ENCODE measurements around the gene CSAD.

CSAD gene

DNA sequence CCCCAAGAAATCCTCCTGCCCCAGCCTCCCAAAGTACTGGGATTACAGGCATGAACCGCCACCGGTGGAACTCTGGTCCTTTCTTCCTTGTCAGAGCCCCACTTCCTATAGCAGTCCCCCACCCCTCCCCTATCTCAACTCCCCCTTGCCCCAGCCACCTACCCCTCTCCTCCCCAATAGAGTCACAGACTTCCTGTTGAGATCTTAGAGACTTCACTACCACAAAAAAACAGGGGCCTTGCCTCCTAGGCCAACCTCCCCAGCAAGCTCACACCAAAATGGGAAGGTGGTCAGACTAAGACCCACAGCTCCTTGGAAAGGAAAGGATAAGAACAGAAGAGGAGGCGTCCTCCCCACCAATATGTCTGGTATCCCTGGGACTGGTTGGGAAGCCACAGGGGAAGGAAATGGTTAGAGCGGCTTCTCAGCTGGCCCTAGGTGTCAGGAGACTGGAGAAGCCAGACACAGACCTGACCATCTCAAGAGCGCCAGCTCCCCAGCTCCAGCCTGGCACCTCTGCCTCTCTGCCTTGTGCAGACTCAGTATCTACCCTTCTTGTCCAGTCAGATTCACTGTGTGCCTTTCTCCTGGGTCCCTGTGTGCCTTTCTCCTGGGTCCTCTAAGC lies 17.9 kb upstream of the CSAD start:
- DNase-seq (ENCODE audit: low read depth): no peak

DNA sequence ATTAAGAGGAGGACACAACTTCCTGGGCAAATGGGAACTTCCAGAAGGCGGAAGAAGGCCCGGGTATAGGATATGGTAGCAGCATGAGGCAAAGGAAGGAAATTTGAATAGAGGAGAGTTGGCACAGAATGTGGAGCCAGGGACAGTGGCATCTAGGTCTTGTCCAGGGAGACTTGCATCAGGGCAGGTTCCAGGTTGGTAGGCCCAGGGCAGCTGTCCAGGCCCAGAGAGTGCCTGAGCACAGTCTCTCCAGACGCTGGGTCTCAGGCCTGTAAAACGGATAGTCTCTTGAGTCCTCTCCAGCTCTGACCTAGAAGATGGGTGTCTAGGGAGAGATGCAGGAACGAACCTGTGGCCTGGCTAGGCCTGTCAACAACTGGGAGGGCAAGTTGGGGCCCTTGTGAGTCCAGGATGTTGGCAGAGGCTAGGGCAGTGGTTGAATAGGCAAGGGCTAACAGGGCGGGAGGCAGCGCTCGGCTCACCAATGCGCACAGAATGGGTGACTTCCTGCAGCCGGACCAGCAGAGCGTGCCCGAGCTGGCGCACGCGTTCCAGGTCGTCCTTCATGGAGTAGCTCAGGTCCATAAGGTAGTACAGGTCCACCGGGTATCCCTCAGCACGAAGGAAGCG lies 16.4 kb upstream of the CSAD start:
- DNase-seq (ENCODE audit: low read depth): no peak

DNA sequence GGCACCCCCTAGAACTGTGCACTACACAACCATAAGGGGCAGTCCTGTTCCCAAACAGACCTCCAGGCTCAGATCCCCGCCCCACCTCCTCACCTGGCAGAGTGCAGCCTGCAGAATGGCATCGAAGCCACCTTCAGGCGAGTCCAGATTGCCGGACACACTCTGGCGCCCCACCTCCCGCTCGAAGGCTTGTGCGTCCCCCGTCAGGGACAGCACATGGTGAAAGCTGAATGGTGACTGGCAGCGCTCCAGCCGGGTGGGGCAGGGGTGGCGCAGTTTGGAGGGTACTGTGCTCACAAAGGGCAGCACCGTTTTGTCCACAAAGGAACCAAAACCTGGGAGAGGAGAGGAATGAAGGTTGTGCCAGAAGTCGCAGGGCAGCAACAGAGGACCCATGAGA lies 15.8 kb upstream of the CSAD start:
- DNase-seq (ENCODE audit: low read depth): no peak

DNA sequence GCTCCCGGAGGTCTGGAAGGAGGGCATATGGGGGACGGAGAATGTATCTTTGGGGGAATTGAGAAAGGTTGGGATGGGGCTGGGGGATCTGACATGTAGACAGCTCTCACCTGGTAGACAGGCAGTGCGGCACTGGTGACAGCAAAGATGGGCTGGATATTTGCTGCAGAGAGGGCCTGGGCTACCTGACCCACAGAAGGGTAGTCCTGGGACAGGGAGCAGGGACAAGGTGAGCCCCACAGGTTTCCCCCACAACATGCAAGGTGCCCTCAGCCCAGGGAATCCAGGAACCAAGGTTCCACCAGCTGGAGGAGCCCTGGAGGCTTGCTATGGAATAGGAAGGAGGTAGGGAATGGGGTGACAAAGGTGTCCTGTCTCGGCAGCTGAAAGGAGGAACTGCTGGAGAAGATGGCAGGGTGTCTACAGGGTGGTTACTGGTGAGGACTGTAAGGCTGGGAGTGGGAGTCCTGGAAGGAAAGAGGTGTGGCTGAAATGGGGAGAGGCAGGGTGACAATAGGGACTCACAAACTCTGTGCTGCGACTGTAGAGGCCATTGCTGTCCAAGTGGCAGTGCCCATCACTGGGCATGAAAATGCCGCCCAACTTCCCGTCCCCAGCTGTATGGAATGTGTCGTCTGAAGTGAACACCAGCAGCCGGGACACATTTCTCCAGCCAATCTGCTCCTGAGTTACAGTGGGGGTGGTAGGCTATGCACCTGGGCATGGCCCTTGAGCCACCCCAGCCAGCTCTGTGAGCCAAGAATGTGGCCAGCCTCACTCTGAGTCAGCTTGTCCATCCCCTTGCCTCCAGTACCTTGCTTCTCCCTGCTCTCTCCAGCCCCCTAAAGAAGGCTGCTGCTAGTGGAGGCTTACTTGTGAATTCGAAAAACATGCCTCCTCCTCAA lies 15.0 kb upstream of the CSAD start:
- no peak for DNase-seq (ENCODE audit: low read depth)

DNA sequence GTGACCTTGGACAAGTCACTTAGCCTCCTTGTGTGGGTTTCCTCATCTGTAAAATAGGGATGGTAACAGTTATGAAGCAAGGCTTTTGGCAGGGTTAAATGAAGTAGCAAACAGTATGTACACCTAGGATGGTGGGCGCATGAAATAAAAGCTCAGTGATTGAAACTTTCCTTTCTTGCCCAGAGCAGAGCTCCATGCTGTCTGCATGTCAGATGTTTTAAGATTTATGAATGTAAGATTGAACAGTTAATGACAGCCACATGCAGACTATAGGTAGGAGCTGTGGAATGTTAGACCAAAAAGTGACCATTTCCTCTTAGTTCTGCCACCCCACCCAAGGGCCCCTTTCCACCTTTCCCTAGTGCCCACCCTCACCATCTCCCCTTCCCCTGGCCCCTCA lies 14.2 kb upstream of the CSAD start:
- no peak for DNase-seq (ENCODE audit: low read depth)

DNA sequence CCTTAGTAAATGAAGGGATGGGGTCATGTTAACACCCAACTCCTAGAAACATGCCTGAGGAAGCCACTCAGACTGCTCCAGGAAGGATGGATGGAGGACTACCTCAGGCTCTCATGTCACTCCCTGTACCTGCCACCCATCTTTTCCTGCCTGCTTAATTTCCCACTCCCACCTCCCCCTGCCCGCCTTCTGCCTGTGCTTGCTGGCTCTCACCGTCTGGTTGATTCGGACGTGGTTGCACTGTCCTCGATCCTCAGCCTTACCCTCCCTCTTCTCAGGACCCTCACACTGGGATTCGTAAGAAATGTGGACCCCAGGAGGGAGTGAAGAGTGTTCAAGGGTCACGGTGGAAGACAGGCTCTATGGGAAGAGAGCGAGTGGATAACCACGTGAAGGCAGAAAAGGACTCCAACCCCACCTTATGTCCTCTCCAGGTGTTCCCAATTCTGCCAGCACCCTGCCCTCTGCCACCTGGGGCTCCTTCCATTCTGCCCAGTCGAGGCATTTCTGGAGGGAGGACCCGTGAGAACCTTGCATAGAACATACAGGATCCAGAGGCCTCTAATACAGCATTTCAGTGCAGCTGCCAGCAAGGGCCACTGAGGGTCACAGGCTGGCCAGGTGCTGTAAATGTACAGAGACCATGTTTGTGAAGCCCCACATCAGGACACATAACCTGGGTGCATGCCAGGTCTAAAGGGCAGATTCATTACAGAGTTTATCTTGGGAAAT lies 13.4 kb upstream of the CSAD start:
- no peak for DNase-seq (ENCODE audit: low read depth)

DNA sequence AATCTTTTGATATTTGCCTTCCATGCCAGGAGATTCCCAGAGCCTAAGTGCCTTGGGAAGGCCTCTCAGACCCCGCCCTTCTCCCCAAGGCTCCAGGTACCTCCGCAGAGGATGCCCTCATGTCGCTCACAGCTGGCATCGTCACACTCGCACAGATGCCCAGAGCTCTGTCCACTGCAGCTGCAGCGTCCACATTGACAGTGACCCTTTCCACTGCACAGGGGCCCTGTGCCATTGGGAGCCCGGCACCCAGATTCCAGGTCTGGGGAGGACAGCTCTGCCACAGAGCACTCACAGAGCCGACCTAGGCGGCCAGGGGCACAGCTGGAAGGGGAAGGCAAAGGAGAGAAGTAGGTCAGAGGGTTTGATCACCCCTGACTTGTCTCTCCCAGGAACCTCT lies 12.3 kb upstream of the CSAD start:
- no peak for DNase-seq (ENCODE audit: low read depth)

DNA sequence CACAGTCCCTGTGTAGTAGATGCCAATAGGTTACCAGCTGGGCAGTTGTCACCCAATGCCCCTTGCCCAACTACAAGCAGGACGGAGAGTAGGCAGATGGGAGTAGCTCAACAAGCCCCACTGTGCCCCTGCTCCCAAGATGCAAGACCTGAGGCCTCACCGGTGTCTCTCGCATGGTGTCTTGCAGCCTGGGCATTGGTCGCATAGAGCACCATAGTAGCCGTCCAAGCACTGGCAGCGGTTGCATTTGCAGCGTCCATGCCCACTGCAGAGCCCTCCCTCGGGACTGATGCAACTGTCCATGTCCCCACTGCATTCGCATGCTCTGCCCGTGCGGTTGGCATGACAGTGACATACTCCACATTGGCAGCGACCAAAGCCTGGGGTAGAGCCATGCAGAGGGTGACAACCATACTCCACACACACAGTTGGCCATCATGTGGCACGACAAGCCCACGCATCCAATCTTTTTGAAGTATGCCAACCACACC lies 11.9 kb upstream of the CSAD start:
- no peak for DNase-seq (ENCODE audit: low read depth)

DNA sequence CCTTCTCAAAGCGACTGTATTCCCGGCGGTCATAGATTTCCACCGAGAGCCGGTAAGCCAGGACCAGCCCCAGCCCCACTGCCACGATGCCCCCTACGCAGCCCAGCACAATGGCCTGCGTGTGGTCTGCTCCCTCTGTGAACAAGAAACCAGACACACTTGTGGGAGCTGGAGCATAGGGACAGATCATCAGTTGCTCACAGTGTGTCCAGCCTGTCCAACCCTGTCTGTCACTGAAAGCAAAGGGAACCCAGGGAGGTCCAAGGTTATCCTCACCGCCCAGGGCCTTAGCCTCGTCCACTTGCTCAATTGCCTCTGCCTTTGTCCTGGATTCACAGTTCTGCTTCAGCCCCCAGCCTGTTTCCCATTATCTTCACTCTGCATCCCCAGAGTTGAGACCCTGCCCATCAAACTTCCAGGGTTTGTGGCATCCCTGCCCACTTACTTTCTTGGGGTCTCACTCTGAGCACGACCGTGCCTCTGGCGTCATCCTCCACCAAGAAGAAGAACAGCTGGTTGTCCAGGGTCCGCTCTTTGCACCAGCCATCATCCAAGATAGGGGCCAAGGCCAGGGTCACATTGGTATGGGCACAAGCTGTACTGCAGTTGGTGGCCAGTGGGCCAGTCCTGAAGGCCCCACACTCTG lies 11.3 kb upstream of the CSAD start:
- DNase-seq (ENCODE audit: low read depth): no peak

DNA sequence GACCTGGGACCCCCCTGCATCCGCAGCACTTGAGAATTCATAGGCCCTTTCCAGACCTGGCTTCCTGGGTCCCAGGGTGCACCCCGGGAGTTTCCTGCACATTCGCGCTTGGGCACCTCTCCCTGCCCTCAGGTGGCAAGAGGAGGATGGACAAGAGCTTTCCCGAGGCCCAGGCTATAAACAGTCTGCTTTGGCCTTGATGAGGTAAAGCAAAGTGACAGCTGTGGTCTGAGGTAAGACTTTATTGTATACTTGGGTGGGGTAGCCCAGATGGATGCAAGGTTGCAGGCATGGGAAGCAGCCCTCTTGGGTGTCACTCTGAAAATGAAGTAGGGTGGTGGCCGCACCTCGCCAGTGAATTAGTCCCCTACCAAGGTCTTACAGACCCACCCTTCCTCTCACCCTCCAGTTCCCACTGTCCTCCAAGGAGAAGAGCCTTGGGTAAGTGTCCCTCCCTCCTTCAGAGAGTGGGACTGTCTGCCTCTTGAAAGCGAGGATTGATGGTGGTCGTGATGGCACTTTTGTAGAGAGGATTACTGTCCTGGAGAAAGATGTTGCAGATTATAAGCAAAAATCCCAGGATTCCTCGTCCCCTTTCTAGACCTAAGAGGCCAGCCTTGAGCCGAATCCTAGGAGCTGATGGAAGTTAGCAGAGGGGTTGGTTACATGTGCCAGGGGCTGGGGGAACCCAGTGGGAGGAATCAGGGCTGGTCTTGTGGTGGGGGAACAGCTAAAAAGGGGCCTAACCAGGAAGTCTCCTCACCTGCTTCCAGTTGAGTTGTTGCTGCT lies 10.6 kb upstream of the CSAD start:
- no peak for DNase-seq (ENCODE audit: low read depth)

DNA sequence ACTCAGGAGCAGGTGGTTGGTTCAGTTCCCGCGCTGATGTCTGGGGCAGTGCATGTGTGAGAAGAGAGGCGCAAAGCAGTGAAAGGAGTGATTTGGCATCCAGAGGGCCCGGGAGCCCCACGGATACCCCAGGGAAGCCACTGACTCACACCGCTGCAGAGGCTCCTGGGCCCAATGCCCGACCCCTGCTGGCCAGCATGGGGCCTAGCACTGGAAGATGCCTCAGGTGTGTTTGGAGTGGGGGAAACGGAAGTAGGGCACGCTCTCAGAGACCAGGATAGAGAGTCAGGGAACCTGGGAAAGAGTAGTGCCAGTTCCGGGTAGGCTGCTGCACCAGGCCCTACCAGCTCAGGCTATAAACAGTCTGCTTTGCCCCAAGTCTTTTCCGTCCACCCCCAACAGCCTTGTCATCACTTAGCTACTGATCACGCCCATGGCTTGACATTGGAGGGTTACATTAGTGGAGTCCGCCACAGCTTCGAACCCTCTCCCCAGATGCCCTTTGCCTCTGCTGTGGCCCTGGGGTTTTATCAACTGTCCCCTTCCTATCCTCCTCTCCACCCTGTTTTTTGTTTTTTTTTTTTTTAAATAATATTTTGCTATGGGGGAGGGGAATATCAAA lies 9.5 kb upstream of the CSAD start:
- DNase-seq (ENCODE audit: low read depth): no peak

DNA sequence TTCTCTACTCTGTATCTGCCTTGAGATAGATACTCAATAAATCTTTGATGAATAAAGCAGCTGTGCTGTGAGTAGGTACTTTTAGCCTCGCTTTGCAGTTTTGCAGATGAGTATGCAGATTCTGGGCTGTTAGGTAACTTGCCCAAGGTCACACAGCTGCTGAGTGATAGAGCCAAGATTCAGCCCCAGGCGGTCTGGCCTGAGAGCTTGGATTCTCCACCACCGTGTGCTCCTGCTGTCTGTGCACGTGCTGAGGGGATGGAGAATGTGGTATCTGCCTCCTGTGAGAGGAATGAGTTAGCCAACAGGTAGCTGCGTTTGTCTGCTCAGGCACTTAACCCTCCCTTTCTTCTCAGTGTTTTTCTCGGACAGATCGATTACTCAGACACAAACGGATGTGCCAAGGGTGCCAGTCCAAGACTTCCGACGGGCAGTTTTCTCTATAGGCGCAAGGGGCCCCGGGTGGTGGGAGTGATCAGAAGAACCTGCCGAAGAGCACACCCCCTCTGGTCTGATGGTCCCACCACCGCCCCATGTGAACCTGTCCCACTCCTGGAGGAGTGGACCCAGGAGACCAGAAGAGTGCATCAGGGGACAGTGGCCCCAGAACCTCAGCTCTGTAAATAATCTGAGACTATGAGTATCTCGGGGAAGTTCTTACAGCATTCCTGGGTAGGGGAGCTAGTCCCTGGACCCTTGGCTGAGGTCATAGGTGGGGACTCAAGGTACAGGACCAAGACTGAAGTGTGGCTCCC lies 6.6 kb upstream of the CSAD start:
- DNase-seq (ENCODE audit: low read depth): no peak

DNA sequence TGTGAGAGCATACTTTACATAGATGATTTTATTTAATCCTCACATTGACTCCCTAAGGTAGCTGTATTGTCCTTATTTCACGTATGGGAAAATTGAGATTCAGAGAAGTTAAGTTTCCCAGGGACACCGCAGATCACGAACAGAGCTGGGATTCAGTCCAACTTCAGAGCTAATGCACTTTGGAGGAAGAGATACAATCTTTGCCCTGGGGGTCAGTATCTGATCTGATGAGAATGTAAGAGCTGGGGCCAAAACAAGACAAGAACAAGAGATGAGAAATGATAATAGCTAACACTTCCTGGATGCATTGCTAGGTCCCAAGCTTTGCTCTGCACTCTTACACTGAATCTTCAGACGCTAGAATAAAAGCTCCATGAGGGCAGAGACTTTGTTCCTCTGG lies 6.0 kb upstream of the CSAD start:
- no peak for DNase-seq (ENCODE audit: low read depth)

DNA sequence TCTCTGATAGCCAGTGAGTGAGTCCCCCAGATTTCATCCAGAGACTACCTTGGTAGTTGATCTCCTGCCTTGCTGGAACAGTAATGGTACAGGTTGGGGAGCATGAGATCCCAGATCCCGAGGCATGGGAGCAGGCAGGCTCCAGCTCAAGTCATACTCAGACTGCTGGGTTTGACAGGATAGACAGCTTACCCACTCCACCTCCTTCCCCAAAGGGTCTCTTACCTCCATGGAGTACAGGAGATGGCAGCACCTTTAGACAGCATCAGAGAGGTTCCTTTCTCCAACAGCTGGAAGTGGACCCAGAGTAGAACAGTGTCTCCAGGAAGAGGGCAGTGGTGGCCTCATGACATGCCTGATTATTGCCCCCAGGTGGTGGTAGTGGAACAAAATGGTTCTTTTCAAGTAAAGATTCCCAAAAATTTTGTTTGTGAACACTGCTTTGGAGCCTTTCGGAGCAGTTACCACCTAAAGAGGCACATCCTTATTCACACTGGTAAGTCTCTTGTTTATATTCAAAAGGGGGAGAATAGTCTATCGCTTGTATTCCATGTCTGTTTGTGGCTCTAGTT lies 4.9 kb upstream of the CSAD start:
- DNase-seq (ENCODE audit: low read depth): no peak

DNA sequence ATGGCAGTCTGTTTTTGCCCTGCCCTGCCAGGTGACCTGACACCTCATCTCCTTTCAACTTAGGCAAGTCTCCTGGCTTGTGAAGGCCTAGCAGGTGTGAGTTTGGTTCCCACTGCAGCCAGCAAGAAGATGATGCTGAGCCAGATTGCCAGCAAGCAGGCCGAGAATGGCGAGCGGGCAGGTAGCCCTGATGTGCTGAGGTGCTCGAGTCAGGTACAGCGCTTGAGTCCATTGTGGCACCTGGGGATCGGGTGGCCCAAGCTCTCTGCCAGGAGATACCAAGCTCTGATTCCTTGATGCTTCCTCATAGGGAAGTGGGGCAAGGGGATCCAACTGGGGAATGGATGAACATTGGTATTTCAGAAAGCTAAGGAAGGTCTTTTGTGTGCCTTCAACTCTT lies 4.1 kb upstream of the CSAD start:
- DNase-seq (ENCODE audit: low read depth): no peak

DNA sequence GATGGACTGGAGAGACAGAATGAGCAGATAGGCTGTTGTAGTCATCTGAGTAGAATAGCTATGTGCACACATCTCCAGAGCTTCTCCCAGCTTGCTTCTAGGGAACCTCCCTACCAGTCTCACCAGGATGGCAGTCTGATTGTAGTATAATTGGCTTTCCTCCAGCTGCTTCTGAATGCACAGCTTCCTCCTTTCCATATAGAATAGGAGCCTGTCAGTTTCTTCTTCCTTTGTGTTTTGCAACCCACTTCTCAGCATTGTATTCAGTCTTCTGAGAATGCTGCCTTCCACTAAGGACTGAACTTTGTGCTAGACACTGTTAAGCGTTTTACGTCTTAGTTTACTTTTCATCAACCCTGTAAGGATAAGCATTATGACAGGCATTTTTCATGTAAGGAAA lies 2.2 kb upstream of the CSAD start:
- DNase-seq (ENCODE audit: low read depth): no peak

DNA sequence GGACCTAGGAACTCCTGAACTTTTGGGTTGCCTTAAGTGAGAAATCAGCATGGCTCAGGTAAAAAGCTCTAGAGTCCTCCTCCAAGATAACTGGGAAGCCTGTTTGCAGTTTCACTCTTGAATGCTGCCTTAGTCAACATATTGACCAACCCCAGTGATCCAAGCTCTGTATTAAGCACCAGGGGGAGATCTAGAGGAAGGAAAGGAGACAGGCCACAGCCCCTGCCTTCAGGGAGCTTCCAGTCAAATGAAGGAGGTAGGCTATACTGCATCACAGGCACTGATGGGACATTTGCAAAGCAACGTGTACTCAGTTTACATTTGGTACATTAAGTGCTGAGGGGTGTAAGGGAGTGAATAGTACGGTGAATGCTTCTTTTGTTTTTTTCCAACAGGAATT lies 1.2 kb upstream of the CSAD start:
- DNase-seq (ENCODE audit: low read depth): no peak

DNA sequence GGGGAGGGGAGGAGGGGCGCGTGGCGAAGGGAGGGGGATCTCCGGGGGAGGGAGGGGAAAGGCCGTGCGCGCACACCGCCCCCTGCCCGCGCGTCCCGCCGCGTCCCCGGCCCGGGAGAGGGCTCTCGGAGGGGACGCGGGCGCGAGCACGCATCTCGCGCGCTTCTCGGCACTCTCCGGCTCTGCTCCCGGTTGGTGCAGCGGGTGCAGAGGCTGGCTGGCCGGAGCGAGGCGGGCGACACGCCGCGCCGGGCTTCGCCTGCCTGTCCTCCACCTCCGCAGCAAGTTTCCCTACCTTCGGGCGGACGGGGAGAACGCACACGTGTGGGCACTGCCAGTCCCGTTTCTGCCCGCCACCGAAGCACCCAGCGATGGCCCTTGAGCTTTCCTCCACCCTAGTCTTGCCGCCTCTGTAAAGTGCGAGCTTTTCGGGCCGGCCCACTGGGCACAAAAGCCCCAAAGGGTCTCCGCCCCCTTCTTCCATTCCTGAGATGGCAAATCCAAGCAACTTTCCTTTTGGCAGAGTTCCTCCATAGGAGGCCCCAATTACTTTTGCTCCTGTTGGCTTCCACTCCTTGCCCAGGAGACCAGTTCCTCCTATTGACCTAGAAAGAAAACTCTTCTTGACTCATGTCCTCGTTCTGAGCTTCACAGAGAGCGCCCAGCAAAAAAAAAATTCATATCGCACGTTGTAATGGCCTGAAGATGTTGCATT lies 363 bp upstream of the CSAD start:
- DNase-seq (ENCODE audit: low read depth): peak; percentile 32

DNA sequence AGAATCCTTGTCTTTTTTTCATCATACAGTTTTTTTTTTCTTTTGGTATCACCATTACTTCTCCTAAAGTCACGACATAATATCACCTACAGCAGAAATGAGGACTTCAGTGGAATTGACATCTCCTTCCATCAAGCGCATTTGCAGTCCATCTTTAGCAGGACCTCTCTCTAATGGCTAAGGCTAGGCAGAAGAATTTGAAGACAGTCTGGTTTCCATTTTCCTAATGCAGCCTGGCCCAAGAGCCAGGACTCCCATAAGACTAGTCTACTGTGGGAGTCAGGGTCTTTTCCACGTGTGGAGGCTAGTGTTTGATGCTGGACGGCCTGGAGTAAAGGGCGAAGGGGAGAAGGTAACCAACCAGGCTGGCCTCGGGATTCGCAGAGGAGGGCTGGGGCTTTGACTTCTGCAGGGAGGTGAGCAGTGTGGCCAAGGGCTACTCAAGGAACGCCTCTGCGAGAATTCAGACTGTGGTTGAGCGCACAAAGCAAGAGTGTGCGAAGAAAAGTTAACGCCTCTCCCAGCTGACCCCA lies 972 bp downstream of the CSAD start:
- DNase-seq (ENCODE audit: low read depth): no peak
